Retinal pigment epithelial cell (primary cell): ENCODE data around the gene AMPH.
"Not testable (repeated sequence)": the region's sequence is repeated elsewhere in the genome, so short reads cannot be mapped to it uniquely, and the experiment has no call there.

Experiments used
- DNase-seq: peaks from one replicate; pipeline ENCODE4 v3.0.0-alpha.2; 2010; ENCODE audit warnings: low read depth
- H3K4me3 ChIP-seq: 2 replicates; pipeline ENCODE4 v1.5.1; 2011; ENCODE audit warnings: mild to moderate bottlenecking, low read length, control low read depth, moderate library complexity
- TF ChIP-seq, protein P1 (sequence below): conservative IDR thresholded peaks from 2 replicates; pipeline ENCODE4 v1.5.1; 2011; ENCODE audit warnings: low read depth, low read length, control low read depth, inconsistent platforms

The AMPH gene

DNA sequence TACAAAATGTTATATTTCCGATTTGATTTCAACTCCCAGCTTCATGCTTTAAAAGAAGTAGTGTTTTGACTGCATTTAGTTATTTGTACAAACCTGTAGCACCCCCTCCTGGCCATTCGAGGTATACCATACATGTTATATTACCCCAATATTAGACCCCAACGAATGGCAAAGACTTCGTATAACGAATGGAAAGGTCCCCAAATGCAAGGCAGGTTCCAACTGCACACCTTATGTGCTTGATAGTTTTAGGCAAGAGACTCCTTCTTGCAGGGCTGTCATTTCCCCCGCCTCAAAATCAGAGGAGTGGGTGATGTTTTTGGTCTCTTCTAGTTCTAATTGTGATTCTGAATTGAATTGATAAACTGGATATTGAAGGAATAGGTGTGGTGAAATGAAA, 256.7 kb downstream of the AMPH start:
- H3K4me3 ChIP-seq, result no peak overlapping the region
- TF ChIP-seq, protein P1, sequence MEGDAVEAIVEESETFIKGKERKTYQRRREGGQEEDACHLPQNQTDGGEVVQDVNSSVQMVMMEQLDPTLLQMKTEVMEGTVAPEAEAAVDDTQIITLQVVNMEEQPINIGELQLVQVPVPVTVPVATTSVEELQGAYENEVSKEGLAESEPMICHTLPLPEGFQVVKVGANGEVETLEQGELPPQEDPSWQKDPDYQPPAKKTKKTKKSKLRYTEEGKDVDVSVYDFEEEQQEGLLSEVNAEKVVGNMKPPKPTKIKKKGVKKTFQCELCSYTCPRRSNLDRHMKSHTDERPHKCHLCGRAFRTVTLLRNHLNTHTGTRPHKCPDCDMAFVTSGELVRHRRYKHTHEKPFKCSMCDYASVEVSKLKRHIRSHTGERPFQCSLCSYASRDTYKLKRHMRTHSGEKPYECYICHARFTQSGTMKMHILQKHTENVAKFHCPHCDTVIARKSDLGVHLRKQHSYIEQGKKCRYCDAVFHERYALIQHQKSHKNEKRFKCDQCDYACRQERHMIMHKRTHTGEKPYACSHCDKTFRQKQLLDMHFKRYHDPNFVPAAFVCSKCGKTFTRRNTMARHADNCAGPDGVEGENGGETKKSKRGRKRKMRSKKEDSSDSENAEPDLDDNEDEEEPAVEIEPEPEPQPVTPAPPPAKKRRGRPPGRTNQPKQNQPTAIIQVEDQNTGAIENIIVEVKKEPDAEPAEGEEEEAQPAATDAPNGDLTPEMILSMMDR, result peak; percentile 69
- no peak for DNase-seq

DNA sequence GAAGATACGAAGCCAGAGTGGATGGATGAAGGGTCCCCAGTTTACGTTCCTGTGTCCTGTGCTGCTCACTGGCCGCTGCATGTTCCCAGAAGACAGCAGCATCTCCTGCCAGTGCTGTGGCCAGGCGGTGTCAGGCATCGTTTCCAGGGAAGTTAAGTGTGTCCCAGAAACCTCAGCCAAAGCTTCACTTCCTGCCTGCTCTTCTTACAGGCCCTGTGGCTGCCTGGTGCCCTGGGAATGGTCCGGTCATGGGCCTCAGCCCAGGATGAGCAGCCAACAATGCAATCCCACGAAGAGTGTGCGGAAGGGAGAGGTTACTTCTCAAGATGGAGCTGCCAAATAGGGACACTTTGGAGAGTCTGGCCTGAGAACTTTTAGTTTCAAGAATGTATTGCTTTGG, 258.0 kb downstream of the AMPH start:
- DNase-seq, result no peak
- no peak overlapping the region for H3K4me3 ChIP-seq
- TF ChIP-seq, protein P1, result no peak

DNA sequence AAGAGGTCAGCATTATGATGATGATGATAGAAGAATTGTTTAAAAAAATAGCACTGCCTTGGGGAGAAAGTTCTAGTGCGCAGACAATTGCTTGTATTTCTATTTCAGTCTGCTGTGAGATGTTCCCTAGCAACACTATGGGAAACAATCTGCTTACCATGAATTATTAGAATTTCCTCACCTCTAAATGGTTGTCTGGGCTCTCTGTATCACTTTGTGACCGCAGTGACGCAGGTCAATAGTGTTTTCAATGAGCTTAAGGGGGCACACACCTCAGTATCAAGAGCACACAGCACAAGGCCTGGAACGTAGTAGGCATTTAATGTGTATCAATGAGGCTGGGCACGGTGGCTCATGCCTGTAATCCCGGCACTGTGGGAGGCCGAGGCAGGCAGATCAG, 258.9 kb downstream of the AMPH start:
- no peak overlapping the region for H3K4me3 ChIP-seq
- no peak for DNase-seq
- TF ChIP-seq, protein P1, result no peak

DNA sequence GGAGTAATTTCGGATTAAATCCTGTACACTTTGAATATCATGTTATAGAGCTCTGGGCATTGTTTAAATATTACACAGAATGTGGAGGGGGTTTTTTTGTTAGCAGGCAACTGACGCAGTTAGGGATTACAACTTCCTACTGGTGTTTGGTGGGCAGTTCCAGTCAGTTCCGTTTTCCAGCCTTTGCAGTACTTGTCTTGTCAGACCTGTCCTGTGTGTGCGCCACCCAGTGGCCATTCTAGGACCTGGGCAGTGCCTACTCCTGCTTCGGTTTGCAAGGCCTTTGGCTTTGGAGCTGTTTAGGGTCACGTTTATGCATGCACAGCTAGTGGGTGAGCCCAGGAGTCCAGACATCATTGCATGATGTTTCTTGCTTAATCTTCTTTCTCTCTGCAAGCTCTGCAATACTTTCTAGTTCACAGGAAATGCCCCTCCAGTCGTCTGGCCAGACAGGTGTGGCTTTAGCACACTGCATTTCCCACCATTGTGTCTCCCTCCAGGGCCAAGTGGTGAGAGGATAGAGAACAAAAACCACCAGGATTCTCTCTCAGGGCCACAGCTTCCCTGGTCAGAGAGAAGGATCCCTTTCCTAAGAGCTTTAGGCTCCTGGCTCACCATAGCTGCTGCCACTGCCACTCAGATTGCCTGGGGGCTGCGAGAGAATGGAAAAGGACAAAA, 261.2 kb downstream of the AMPH start:
- TF ChIP-seq, protein P1, result peak; percentile 99
- no peak overlapping the region for H3K4me3 ChIP-seq
- peak; percentile 58 for DNase-seq

DNA sequence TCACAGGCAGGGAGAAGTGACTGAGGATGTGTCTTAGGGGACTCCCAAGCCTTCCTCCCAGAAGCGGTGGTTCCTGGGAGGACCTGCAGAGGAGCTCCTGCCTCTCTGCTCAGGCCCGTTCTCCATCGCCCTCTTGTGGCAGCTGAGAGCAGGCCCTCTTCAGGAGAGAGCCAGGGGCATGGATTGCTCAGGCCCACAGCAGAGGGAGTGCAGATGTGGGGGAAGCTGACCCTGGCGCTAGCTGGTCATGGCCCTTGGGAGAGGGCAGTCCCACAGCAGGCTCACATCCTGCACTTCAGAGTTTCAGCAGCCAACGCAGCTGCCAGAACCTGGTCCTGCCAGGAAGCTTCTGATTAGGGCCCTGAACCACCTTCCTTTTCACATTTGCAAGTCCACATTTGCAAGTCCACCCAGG, 263.0 kb downstream of the AMPH start:
- DNase-seq, result no peak
- H3K4me3 ChIP-seq, result no peak overlapping the region

DNA sequence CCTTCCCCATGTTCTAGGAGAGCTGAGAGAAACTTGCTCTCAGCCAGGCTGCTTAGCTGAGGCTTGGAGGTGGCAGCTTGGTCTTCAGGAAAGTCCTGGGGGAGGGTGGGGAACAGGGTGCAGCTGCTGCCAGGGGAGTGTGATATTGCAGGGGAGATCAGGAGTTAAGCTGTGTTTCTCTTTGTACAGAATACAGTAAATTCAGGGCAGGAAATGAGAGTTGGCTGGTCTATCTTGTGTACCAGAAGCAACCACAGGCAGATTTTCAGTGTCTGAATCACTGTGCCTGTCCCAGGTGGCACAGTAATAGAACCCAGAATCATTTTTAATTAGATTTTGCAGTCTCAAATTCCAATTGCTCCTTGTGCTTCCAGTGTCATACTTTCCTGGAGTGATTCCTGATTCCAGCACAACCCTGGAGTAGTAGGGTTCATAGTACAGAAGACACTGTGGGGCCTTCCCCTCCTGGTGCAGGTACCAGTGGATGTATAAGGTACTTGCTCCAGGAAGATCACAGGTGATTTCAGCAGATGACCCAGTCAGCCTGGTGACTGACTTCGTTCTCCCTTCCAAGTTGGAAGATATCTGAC, 263.8 kb downstream of the AMPH start:
- H3K4me3 ChIP-seq, result no peak overlapping the region
- TF ChIP-seq, protein P1, result no peak
- DNase-seq, result no peak

More for the DNA sequence above, 263.0 kb downstream of the AMPH start:
- TF ChIP-seq, protein P1, result peak; percentile 91

DNA sequence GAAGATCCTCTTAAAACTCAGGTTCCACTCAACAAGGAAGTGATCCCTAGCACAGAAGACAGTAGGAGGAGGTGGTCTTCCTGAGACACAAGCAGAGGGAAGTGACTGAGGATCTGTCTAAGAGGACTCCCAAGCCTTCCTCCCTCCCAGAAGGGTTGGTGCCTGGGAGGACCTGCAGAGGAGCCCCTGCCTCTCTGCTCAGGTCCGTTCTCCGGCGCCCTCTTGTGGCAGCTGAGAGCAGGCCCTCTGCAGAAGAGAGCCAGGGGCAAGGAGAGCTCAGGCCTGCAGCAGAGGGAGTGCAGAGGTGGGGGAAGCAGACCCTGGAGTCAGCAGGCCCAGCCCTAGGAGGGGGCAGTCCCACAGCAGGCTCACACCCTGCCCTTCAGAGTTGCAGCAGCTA, 267.8 kb downstream of the AMPH start:
- not testable (repeated sequence) for H3K4me3 ChIP-seq

DNA sequence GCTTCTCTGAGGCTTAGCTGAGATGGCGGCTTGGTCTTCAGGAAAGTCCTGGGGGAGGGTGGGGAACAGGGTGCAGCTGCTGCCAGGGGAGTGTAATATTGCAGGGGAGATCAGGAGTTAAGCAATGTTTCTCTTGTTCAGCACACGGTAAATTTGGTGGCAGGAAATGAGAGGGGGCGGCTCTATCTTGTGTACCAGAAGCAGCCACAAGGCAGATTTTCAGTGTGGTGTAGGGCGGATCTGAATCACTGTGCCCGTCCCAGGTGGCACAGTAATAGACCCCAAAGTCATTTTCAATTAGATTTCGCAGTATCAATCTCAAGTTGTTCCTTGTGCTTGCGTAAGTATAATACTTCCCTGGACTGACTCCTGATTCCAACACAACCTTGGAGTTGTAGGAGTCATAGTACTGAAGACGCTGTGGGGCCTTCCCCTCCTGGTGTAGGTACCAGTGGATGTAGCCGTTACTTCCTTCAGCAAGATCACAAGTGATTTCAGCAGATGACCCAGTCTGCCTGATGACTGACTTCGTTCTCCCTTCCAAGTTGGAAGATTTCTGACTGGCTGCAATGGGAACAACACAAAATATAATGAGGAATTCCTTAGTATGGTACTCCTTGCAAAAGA, 268.4 kb downstream of the AMPH start:
- DNase-seq, H3K4me3 ChIP-seq: not testable (repeated sequence)

More for the DNA sequence above, 267.8 kb downstream of the AMPH start:
- TF ChIP-seq, protein P1, result peak; percentile 69
- not testable (repeated sequence) for DNase-seq
